HG03442 (cell line): Measurements from ENCODE around the gene DNAH6.
"Not testable (repeated sequence)": the region's sequence is repeated elsewhere in the genome, so short reads cannot be mapped to it uniquely, and the experiment has no call there.

Source experiments
- ATAC-seq: cut with Tn5 transposase; IDR thresholded peaks from one replicate; pipeline ENCODE4 v1.9.1; 2021; ENCODE audit warnings: mild to moderate bottlenecking, moderate library complexity; ENCODE audit not compliant: unreplicated experiment

Gene DNAH6, protein sequence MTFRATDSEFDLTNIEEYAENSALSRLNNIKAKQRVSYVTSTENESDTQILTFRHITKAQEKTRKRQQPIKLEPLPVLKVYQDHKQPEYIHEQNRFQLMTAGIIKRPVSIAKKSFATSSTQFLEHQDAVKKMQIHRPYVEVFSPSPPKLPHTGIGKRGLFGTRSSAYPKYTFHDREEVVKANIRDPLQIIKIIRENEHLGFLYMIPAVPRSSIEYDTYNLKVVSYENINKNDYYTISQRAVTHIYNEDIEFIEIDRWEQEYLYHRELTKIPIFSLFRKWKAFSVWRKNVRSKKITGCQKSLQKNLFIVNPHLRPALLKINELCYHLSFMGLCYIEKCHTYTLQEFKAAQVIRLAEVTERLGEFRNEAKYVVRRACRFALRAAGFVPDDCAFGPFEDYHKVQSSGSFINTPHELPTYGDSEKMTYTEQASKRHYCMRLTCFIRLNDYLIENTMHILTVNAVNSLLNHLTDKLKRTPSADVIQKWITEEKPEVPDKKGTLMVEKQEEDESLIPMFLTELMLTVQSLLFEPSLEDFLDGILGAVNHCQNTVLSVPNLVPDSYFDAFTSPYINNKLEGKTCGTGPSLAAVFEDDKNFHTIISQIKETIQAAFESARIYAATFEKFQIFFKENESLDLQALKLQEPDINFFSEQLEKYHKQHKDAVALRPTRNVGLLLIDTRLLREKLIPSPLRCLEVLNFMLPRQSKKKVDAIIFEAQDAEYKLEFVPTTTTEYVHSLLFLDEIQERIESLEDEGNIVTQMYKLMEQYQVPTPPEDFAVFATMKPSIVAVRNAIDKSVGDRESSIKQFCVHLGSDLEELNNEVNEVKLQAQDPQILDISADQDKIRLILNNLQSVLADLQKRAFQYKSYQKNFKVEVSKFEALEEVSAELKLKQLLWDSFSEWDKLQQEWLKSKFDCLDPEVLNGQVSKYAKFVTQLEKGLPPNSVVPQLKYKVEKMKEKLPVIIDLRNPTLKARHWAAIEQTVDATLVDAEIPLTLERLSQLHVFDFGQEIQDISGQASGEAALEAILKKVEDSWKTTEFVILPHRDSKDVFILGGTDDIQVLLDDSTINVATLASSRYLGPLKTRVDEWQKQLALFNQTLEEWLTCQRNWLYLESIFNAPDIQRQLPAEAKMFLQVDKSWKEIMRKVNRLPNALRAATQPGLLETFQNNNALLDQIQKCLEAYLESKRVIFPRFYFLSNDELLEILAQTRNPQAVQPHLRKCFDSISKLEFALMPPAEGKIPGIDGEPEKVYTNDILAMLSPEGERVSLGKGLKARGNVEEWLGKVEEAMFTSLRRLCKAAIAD (N-terminal part only)

DNA sequence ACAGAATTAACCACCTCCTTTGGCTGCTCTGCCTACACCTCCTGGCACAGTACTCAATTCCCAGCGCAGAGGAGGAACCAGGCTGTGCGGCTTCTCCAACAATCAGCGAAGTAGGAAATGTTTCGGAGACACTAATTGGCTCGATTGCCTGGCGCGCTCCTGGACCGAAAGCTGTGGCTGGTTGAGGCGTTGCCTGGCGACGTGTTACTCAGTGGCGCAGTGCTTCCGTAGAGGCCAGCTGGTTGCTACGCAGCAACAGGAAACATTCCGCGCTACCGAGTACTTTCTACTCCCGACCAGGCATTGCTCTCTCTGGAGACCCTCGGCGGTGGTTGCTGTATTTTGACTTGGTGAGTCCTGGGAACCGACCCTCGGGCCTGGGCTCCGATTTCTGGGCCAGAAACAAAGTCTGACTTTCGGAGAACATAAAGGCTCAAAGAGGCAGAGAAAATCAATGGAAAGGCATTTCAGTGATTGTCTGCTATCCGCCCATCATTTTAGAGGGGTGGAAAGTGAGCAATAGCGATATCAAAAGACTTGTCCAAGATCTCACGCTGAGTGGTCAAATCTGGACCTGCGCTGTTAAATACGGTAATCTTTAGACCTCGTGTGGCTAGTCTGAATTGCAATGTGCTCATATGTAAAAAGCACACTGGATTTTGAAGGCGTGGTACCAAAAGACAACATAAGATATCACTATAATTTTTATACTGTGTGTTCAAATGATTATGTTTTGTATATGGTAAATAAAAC is at the start of gene DNAH6:
Gene DNAH6 (plus strand): TSS at position 265 of the 753 bp plus-strand sequence. CDS start 1,329 bp downstream, outside the sequence.
- ATAC-seq, result peak; percentile 95

DNA sequence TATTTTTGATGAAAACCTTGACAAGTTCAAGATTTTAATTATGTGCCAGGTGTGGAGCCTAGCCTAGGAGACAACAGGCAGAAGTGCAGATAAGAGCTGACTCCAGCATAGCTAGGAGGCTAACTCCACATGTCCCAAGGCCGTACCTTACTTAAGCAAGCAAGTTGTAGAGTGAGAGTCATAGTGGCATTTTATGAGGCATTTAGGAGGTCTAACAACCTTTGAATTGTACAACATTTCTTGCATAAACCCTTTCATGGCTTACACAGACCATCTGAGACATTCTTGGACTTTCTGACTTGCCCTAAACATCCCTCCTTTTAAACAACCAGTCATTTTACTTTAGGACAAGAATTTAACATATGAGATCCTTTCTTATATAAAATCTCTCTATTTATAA is 48.9 kb upstream of the DNAH6 start:
- ATAC-seq, result no peak

DNA sequence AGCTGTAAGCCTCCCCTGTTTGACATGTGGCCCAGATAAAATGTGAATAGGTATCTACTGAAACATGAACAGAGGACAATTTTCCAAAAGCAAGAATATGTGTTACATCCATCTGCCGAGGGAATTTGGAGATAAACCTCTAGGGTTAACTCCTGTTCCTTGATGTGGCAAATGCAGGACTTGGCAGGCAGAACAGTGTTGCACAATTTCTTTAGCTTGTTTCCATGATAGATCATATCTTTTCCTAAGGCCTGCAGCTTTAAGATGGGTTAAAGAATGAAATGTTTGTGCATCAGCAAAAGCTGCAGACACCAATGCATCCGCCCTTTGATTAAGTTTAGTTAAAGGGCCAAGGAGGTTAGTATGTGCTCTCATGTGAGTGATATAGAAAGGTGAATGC is 43.9 kb upstream of the DNAH6 start:
- ATAC-seq, result not testable (repeated sequence)

DNA sequence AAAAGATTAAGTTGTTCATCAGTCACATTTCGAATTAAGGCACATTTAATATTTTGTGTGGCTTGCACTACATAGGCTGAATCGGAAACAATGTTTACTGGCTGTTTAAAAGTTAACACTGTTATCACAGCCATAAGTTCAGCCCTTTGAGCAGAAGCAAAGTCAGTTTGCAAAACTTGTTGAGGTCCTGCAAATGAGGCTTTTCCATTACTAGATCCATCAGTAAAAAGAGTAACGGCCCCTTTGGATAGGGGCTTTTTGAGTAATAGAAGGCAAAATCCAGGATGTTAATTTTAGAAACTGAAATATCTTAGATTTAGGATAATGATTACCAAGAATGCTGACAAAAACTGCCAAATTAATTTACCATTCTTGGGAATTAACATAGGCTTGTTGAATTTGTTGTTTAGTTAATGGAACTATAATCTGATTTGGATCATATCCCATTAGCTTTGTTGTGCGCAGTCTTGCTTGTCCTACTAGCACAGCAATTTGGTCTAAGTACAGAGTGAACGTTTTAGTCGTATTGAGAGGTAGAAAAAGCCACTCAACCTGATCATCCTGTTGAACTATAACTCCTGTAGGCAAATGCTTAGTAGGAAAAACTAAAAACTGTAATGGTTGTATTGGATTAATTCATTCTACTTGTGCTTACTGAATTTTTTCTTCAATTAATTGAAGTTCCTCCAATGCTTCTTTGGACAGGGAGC is 43.3 kb upstream of the DNAH6 start:
- no peak for ATAC-seq

DNA sequence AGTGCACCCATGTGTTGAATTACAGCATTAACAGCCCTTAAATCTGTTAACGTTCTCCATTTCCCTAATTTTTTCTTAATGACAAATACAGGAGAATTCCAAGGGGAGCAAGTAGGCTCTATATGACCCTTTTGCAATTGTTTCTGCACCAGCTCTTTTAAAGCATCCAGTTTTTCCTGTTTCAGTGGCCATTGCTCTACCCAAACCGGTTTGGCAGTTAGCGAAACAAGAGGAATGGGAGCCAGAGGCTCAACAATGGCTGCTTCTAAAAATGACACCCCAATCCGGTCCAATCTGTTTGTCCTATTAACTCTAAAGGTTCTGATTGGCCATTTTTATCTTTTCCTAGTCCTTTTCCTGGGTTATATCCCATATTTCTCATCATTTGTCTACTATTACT is 42.1 kb upstream of the DNAH6 start:
- no peak for ATAC-seq

DNA sequence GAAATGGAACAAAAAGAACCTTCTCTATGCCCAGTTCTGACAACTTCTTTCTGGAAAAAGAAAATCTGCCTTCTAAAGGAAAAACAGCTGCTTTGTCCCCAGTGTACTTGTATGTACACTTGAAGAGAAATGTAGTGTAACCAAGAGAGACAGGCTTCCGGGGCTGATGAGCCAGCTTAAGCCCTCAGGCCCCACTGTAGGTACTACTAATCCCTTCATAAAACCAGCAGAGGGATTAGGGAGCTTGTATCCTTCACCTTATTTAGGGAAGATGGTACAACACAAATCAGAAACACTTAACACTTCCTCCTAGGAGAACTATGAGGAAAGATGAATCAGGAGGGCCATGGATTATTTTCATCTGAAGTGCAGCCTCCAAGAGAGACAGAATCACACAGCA is 38.4 kb upstream of the DNAH6 start:
- ATAC-seq, result no peak

DNA sequence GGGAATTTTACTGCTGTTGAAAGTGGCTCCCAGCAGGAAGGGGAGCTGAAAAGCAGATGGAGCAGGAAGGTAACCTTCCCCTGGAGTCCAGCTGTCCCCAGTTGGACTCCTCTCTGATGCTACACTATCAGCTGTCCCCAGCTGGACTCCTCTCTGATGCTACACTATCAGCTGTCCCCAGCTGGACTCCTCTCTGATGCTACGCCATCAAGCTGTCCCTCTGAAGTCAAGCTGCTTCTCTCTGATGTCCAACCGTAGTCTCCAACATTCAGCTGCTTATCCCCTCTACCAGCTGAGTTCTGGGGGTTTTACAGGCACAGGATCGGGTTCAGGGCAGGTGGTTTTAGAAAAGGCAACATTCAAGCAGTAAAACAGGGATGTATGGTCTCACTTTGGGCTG is 37.4 kb upstream of the DNAH6 start:
- ATAC-seq, result no peak

DNA sequence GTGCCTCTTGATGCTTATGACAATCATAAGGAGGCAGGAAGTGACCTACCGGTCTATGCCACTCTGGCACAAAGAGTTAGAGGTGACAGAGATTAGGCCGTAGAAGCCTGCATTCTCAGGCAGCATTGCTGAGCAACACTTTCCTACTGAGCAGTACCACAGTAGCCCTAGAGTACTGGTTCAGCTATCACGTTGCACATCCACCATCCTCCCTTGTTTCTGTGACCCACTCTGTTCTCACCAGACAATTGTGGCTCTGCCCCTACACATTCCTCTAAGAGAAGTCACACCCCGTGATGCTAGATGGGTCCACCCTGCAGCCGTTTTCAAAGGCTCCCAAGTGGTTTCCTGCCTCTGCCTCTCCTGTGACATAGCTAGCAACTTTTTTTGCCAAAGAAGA is 34.6 kb upstream of the DNAH6 start:
- ATAC-seq, result no peak

DNA sequence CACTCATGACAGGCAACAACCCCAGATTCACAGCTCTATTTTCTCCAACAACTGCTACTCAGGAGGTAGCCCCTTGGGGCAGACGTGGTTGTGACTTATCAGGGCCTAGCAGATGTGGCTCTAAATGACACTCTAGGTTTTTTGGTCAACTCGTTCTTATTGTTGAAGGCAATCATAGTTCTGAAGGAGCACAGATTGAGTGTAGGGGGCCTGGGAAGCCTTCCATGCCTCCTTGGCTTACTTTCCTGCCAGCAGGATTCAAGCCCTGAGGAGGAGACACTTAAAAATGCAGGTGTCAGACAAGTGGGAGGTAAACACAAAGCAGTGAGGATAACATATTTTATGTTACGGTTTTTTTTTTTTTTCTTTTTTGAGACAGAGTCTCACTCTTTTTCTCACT is 33.7 kb upstream of the DNAH6 start:
- no peak for ATAC-seq

DNA sequence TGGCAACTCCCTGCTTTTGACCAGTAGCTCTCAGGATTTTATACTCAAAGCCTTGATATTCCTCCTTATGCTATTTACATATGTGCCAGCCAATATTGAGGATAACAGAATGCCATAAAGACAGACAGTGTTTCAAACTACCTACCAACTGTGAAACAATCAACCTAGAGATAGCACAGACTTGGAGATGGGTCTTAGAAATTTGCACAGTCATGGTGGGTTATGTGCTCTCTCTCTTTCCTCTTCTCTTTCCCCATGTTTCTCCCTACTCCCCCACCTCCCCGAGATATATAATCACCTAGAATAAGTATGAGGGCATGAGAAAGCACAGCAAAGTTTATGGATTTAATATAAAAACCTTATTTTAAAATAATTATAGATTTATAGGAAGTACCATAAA is 33.0 kb upstream of the DNAH6 start:
- no peak for ATAC-seq

DNA sequence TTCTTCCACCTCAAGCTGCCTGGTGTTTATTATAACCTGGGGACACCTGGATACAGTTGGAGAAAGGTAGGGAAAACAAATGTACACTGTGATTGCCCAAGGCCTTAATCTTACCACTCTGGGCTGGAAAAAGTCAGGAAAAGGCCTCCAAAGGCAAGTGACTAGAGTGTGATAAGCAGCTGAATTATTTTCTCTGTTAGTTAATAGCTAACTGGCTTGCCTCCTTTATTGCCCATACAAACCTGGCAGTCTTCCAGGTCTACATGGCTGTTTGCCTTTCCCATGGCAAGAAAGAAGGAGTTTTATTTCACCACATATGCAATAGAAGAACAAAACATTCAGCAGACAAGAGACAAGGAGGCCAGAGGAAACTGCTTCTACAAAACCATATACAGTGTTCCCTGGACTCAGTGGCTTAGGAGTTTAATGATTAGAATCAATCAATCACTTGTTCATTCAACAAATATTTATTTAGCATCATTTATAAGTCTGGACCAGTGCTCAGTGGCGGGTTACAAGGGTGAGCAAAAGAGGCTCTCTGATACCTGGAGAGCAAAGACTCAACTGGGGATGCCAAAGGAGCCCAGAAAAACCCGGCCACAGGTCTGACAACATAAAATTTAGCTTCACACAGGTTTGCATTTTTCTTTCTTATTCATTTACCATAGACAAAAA is 29.7 kb upstream of the DNAH6 start:
- no peak for ATAC-seq

DNA sequence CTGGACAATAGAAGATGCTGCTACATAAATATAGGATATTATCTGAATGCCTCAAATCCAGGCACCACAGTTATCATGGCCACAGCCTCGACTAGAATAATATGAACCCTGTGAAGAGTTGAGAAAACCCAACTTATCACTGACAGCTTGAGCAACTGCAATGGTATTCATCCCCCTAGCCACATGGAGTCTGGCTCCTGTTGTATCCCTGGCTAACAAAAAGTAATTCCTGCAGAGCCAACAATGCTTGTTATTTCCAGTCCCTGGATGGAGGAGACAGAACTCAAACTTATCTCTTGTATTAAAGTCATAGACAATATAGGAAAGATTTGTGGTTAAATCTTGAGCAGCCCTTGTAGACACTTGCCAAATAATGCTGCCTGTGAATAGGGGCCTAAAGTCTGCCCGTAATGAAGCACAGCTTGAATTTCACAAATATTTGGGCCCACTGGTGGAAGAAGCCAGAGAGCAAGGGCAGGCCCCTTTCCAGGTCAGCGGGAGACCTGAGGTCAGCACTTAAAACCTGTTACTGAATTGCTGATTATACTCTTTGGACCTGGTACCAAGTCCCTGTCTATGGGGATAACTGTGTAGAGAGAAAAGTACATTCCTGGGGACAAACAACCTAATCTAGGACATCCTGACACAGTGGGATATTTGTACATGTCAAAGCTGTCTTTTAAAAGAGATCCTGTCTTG is 28.9 kb upstream of the DNAH6 start:
- no peak for ATAC-seq

DNA sequence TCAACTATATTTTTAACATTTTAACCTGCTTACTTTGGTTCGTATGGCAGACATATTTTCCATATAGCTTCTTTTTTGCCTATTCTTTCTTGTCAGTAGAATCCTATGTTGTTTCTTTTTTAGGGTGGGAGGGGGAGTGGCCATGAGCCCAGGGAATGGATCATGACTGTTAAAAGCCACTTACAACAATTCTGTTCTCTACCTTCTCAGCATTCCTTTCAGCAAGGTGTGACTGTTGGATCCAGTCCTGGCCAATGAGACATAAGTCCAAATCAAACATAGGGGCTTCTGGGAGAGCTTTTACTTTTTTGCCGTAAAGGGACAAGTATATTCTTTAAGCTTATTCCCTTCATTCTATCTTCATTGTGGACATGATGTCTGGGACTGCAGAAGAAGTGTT is 25.0 kb upstream of the DNAH6 start:
- ATAC-seq, result no peak

DNA sequence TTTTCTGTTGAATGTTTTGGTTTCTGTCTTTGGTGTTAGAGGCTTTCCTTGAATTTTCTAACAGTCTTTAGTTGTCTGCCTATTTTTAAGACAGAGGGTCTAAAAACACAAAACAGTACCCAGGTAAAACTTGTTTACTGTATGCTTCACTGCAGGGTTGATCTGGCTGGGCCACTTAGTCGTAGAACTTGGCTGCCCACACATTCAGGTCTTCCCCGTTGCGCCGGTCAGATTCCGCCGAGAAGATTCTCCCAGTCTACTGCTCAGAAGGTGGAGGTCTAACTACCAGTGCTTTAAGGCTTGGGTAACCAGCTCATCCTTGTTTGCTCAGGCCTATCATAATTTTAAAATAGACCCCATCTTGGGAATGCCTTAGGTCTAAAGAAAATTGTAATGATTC is 24.6 kb upstream of the DNAH6 start:
- no peak for ATAC-seq

DNA sequence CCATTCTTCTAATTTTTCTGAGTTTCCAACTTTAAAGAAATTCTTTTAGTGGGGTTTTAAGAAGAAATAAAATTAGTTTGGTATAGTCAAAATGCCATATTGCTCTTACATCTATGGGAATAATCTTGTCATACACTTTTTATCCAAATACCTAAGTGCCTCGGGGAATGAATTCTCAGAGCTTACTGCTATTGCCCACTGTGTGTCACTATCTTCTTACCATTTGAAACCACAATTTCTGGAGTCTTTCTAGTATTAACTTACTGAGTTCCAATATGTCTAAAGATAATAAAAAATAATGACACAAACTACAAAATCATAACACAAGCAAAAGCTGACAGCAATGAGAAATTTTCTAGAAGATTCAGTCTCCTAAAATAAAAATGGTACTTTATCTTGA is 23.7 kb upstream of the DNAH6 start:
- ATAC-seq, result no peak

DNA sequence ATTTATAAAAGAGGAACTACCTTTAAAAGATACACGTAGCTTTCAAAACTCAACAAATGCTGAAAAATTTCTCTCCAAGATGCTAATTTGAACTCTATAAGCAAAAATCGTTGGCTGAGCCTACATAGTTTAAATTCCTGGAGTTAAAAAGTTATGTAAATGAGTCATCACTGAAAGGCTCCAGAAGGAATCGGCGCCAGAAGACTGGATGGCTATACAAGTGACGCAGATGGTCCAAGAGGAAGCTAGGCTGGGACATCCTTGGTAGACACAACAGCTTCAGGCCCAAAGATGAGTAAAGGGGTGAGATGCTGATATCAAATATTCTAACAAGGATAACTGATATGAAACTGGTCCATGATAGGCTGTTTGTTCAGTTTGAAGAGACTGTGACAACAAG is 22.8 kb upstream of the DNAH6 start:
- ATAC-seq, result no peak

DNA sequence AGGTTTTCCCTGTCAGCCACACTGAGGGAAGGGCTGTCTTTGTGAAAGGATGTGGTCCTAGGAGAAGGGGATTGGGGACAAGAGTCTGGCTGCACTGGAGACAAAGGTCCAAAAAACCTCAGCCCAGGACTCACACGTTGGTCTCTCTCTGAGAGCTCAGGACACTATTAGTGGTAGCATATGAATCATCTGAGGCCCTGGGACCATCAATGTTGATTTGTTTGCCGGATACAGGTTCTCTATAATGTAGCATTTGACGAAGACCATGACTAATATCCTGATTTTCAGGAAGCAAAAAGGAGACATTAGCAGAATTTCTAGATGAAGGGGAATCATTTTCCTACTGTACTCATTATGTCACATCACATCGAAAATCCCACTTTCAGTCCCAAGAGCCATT is 22.2 kb upstream of the DNAH6 start:
- ATAC-seq, result no peak

DNA sequence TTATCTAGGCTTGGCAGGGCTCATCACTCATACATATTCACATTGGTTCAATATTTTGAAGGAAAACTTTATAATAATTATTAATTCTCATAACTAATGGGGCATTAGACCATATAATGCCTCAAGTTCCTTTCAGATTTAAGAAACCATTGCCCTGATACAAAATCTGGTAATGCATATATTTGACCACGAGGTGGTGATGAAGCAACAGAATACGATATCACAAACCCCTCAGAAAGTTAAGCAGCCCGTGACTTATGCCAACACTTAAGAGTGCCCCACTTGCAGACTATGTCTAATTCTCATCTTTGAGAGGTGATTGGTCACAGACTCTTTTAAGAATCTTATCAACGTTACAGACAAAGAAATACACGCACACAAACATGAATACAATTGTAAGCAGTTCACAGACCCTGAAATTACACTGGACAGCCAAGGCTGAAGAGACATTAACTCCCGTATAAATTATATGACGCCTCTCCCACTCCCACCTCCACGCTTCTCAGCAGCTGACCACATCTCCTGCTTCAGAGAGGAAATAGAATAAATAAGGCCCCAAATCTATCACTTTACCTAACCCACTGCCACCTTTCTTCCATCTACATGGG is 20.7 kb upstream of the DNAH6 start:
- peak; percentile 79 for ATAC-seq
